ENCODE data around the gene AP3B1.

Gene AP3B1

DNA sequence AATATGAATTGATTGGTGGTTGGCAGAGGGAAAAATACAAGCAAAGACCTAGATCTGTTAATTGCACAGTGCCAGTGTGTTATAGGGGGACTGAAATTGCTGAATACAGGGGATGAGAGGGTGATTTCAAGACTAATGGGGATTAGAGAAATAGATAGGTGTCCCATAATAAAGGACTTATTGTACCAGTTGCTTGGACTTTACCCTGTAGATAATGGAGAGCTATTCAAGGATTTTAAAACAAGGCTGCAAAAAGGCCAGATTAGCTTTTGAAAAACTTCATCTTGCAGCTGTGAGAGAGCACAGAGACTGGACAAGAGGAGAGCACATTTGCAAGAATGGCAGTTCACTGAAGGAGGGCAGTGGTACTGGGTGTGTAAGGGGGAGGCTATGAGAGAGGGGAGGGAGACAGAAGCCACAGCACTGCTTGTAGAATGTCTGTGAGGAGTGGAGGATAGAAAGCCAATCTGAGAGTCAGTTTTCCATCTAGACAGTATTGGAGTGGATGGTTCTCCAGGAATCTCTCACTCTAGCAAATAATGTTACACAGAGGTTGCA lies 37.1 kb upstream of the AP3B1 start:
- Histone ChIP-seq H3K27ac (ENCODE audit: low read depth, low read length) (no peak overlapping the region), H3K9me3 (ENCODE audit: insufficient read depth, low read length) (no peaks in the 10 kb centered on the region), H4K20me1 (ENCODE audit: low read depth, low read length) (no peaks in the 10 kb centered on the region), H3K36me3 (ENCODE audit: low read length) (no peaks in the 10 kb centered on the region), H3K79me2 (ENCODE audit: insufficient read depth, low read length) (no peaks in the 10 kb centered on the region), H3K4me2 (ENCODE audit: low read depth, low read length, poor library complexity, severe bottlenecking) (no peak overlapping the region), H3K4me3 (ENCODE audit: insufficient read depth, low read length, poor library complexity, severe bottlenecking) (no peak overlapping the region), H3K27me3 (ENCODE audit: low read length) (no peaks in the 10 kb centered on the region), H3F3A (ENCODE audit: insufficient read depth) (no peaks in the 10 kb centered on the region), H2AFZ (ENCODE audit: low read depth, low read length, severe bottlenecking) (no peak overlapping the region), H3K9ac (ENCODE audit: low read length) (no peak overlapping the region), H3K9me2 (replicated peaks; ENCODE audit: insufficient read depth, low read length) (no peaks in the 10 kb centered on the region)
- TF ChIP-seq EZH2phosphoT487 (conservative IDR thresholded peaks at IDR 0.05; ENCODE audit: low read length): no peak
- TF ChIP-seq, protein P1, sequence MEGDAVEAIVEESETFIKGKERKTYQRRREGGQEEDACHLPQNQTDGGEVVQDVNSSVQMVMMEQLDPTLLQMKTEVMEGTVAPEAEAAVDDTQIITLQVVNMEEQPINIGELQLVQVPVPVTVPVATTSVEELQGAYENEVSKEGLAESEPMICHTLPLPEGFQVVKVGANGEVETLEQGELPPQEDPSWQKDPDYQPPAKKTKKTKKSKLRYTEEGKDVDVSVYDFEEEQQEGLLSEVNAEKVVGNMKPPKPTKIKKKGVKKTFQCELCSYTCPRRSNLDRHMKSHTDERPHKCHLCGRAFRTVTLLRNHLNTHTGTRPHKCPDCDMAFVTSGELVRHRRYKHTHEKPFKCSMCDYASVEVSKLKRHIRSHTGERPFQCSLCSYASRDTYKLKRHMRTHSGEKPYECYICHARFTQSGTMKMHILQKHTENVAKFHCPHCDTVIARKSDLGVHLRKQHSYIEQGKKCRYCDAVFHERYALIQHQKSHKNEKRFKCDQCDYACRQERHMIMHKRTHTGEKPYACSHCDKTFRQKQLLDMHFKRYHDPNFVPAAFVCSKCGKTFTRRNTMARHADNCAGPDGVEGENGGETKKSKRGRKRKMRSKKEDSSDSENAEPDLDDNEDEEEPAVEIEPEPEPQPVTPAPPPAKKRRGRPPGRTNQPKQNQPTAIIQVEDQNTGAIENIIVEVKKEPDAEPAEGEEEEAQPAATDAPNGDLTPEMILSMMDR (IDR thresholded peaks at IDR 0.05; ENCODE audit: insufficient read depth, low read length, poor library complexity, severe bottlenecking): no peak

DNA sequence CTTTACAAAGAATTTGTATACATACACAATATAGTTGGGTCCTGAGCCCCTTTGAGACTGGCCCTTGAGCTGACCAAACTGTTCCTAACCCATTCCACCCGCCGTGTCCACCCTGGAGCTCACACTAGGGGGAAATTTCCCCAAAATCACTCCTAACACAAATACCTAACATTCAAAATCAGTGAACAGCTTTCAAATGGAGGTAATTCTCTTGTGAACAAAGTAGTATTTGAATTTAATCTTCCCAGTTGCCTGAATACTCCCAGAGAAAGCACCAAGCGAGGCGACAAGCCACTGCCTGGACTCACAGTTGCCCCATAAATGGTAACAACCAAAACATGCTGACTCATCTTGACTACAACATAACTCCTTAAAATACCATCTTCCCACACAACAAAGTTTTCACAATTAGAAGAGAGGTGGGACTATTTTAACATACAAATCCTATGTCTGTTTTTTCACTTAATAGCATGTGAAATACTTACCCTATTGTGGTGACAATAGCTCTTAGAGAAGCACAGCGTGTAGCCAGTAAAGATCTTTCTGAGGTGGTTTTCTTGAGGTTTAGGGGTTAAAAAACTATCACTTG lies 34.2 kb upstream of the AP3B1 start:
- H3K9me2 ChIP-seq (replicated peaks; ENCODE audit: insufficient read depth, low read length): no peaks in the 10 kb centered on the region
- TF ChIP-seq EZH2phosphoT487 (conservative IDR thresholded peaks at IDR 0.05; ENCODE audit: low read length): no peak
- TF ChIP-seq, protein P1 (IDR thresholded peaks at IDR 0.05; ENCODE audit: insufficient read depth, low read length, poor library complexity, severe bottlenecking): no peak
- H3K4me3 ChIP-seq (ENCODE audit: insufficient read depth, low read length, poor library complexity, severe bottlenecking): no peak overlapping the region
- no peaks in the 10 kb centered on the region for H3K27me3 ChIP-seq (ENCODE audit: low read length)
- H3K4me2 ChIP-seq (ENCODE audit: low read depth, low read length, poor library complexity, severe bottlenecking): no peak overlapping the region
- H3K36me3 ChIP-seq (ENCODE audit: low read length): no peaks in the 10 kb centered on the region
- H3K79me2 ChIP-seq (ENCODE audit: insufficient read depth, low read length): no peaks in the 10 kb centered on the region
- H3K9me3 ChIP-seq (ENCODE audit: insufficient read depth, low read length): no peaks in the 10 kb centered on the region
- no peaks in the 10 kb centered on the region for H4K20me1 ChIP-seq (ENCODE audit: low read depth, low read length)
- H3K27ac ChIP-seq (ENCODE audit: low read depth, low read length): no peak overlapping the region
- no peaks in the 10 kb centered on the region for H3F3A ChIP-seq (ENCODE audit: insufficient read depth)
- no peak overlapping the region for H3K9ac ChIP-seq (ENCODE audit: low read length)
- no peak overlapping the region for H2AFZ ChIP-seq (ENCODE audit: low read depth, low read length, severe bottlenecking)

DNA sequence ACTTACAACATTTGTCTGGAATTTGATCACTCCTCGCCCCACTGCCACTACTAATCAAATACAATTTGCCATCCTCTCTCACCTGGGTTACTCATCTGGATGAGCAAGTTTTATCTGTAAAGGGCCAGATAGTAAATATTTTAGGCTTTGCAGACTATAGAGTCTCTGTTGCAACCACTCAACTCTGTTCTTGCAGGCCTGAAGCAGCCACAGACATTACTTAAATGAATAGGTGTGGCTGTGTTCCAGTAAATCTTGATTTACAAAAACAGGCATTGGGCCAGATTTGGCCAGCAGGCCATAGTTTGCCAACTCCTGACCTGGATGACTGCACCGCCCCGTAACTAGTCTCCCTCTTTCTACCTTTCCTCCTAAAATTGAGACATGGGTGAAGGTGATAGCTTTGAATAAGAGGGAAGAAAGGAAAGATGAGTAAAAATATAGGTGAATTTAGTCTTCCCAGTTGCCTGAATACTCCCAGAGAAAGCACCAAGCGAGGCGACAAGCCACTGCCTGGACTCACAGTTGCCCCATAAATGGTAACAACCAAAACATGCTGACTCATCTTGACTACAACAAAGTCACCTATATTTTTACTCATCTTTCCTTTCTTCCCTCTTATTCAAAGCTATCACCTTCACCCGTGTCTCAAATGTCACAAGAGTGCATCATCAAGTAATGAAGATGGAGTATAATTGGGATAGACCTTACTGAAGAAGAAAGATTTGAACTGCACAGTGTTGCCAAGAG lies 33.4 kb upstream of the AP3B1 start:
- H3K79me2 ChIP-seq (ENCODE audit: insufficient read depth, low read length): no peaks in the 10 kb centered on the region
- H3K27me3 ChIP-seq (ENCODE audit: low read length): no peaks in the 10 kb centered on the region
- TF ChIP-seq, protein P1 (IDR thresholded peaks at IDR 0.05; ENCODE audit: insufficient read depth, low read length, poor library complexity, severe bottlenecking): no peak
- TF ChIP-seq EZH2phosphoT487 (conservative IDR thresholded peaks at IDR 0.05; ENCODE audit: low read length): no peak
- H3K9ac ChIP-seq (ENCODE audit: low read length): no peak overlapping the region
- H3K9me2 ChIP-seq (replicated peaks; ENCODE audit: insufficient read depth, low read length): no peaks in the 10 kb centered on the region
- no peaks in the 10 kb centered on the region for H3K36me3 ChIP-seq (ENCODE audit: low read length)
- no peak overlapping the region for H3K27ac ChIP-seq (ENCODE audit: low read depth, low read length)
- H3K4me3 ChIP-seq (ENCODE audit: insufficient read depth, low read length, poor library complexity, severe bottlenecking): no peak overlapping the region
- no peak overlapping the region for H2AFZ ChIP-seq (ENCODE audit: low read depth, low read length, severe bottlenecking)
- no peak overlapping the region for H3K4me2 ChIP-seq (ENCODE audit: low read depth, low read length, poor library complexity, severe bottlenecking)
- H4K20me1 ChIP-seq (ENCODE audit: low read depth, low read length): no peaks in the 10 kb centered on the region
- no peaks in the 10 kb centered on the region for H3K9me3 ChIP-seq (ENCODE audit: insufficient read depth, low read length)
- H3F3A ChIP-seq (ENCODE audit: insufficient read depth): no peaks in the 10 kb centered on the region

All from SU-DHL-6 (cell line).